Measurements from ENCODE around the gene PIAS3.
A peak's percentile ranks its signal among the peaks of the same experiment; 100 is the strongest.
"Not testable (repeated sequence)": the region's sequence is repeated elsewhere in the genome, so short reads cannot be mapped to it uniquely, and the experiment has no call there.

PIAS3 gene

GRCh38 chr1:145874646-145875045, 15.8 kb upstream of the PIAS3 start:
- no peak for DNase-seq (ENCODE audit: low read depth, low spot score)

GRCh38 chr1:145871994-145872924, 13.4 kb upstream of the PIAS3 start:
- DNase-seq (ENCODE audit: low read depth, low spot score), result peak; percentile 64

- DNase-seq (ENCODE audit: low read depth, low spot score), result no peak
Observed at GRCh38 chr1:145868232-145868631, 9.4 kb upstream of the PIAS3 start.

- DNase-seq (ENCODE audit: low read depth, low spot score), result no peak
Observed at GRCh38 chr1:145863282-145864018, 4.6 kb upstream of the PIAS3 start.

- peak; percentile 95 for DNase-seq (ENCODE audit: low read depth, low spot score)
Observed at GRCh38 chr1:145859491-145860023, 676 bp upstream of the PIAS3 start.

GRCh38 chr1:145858238-145858900, 512 bp downstream of the PIAS3 start:
- DNase-seq (ENCODE audit: low read depth, low spot score), result peak; percentile 63

GRCh38 chr1:145857170-145857569, 1.7 kb downstream of the PIAS3 start:
- DNase-seq (ENCODE audit: low read depth, low spot score), result no peak

- DNase-seq (ENCODE audit: low read depth, low spot score), result no peak
Observed at GRCh38 chr1:145855426-145855948, 3.4 kb downstream of the PIAS3 start.

- DNase-seq (ENCODE audit: low read depth, low spot score), result peak; percentile 85
Observed at GRCh38 chr1:145849356-145850160, 9.3 kb downstream of the PIAS3 start.

GRCh38 chr1:145847827-145848226, 11.1 kb downstream of the PIAS3 start:
- DNase-seq (ENCODE audit: low read depth, low spot score), result no peak

- peak; percentile 56 for DNase-seq (ENCODE audit: low read depth, low spot score)
Observed at GRCh38 chr1:145846201-145846612, 12.7 kb downstream of the PIAS3 start.

- peak; percentile 90 for DNase-seq (ENCODE audit: low read depth, low spot score)
Observed at GRCh38 chr1:145845514-145846161, 13.2 kb downstream of the PIAS3 start, which contains the start of gene NUDT17. Gene NUDT17 (plus strand): TSS chr1:145845630. CDS start chr1:145845641, 11 bp downstream.

GRCh38 chr1:145845144-145845513, 13.8 kb downstream of the PIAS3 start:
- no peak for DNase-seq (ENCODE audit: low read depth, low spot score)

GRCh38 chr1:145843031-145843430, 15.8 kb downstream of the PIAS3 start:
- DNase-seq (ENCODE audit: low read depth, low spot score), result no peak

GRCh38 chr1:145837656-145838055, 21.2 kb downstream of the PIAS3 start:
- DNase-seq (ENCODE audit: low read depth, low spot score), result no peak

- not testable (repeated sequence) for DNase-seq (ENCODE audit: low read depth, low spot score)
Observed at GRCh38 chr1:145830810-145831209, 28.1 kb downstream of the PIAS3 start.

GRCh38 chr1:145828367-145829026, 30.4 kb downstream of the PIAS3 start:
- no peak for DNase-seq (ENCODE audit: low read depth, low spot score)

GRCh38 chr1:145827966-145828365, 30.9 kb downstream of the PIAS3 start:
- no peak for DNase-seq (ENCODE audit: low read depth, low spot score)

GRCh38 chr1:145826030-145826429, 32.9 kb downstream of the PIAS3 start:
- DNase-seq (ENCODE audit: low read depth, low spot score), result no peak

- DNase-seq (ENCODE audit: low read depth, low spot score), result no peak
Observed at GRCh38 chr1:145824499-145824842, 34.4 kb downstream of the PIAS3 start.
